NCI-H82 treated with DMSO at 0.1 percent for 48 hours (cell line): ENCODE data around the gene STK17B.

Experiments used
- DNase-seq: peaks from one replicate; lab custom pipeline; 2025; ENCODE audit not compliant: unreplicated experiment; lab: John Stamatoyannopoulos, UW

The STK17B gene

GRCh38 chr2:196159221-196159892 is 12.0 kb downstream of the STK17B start:
- DNase-seq: no peak

- no peak for DNase-seq
Measured at GRCh38 chr2:196155575-196155974, 15.8 kb downstream of the STK17B start.

- DNase-seq: no peak
Measured at GRCh38 chr2:196153480-196153879, 17.9 kb downstream of the STK17B start.

- DNase-seq: no peak
Measured at GRCh38 chr2:196149948-196150347, 21.4 kb downstream of the STK17B start.

GRCh38 chr2:196148736-196149135 is 22.6 kb downstream of the STK17B start:
- no peak for DNase-seq

GRCh38 chr2:196145256-196145655 is 26.1 kb downstream of the STK17B start:
- DNase-seq: no peak

- DNase-seq: no peak
Measured at GRCh38 chr2:196144513-196145126, 26.8 kb downstream of the STK17B start.

GRCh38 chr2:196143730-196144131 is 27.6 kb downstream of the STK17B start:
- no peak for DNase-seq

GRCh38 chr2:196142825-196143224 is 28.6 kb downstream of the STK17B start:
- DNase-seq: no peak

GRCh38 chr2:196140213-196140612 is 31.2 kb downstream of the STK17B start:
- no peak for DNase-seq

GRCh38 chr2:196137271-196137670 is 34.1 kb downstream of the STK17B start:
- DNase-seq: no peak

- no peak for DNase-seq
Measured at GRCh38 chr2:196136151-196136550, 35.2 kb downstream of the STK17B start.

GRCh38 chr2:196131949-196132925 is 39.1 kb downstream of the STK17B start:
- no peak for DNase-seq

GRCh38 chr2:196131384-196131937 is 39.9 kb downstream of the STK17B start:
- DNase-seq: no peak

GRCh38 chr2:196130039-196130825 is 41.1 kb downstream of the STK17B start:
- no peak for DNase-seq

GRCh38 chr2:196128749-196129148 is 42.6 kb downstream of the STK17B start:
- DNase-seq: no peak

GRCh38 chr2:196125596-196125995 is 45.8 kb downstream of the STK17B start:
- DNase-seq: no peak

GRCh38 chr2:196123679-196124373 is 47.6 kb downstream of the STK17B start:
- no peak for DNase-seq

GRCh38 chr2:196119926-196120325 is 51.5 kb downstream of the STK17B start:
- no peak for DNase-seq

GRCh38 chr2:196117214-196117705 is 54.1 kb downstream of the STK17B start:
- no peak for DNase-seq
